ENCODE data around the gene MYCBP2.

The MYCBP2 gene

GRCh38 chr13:77171451-77171850 lies 155.4 kb downstream of the MYCBP2 start:
- TF ChIP-seq CTCF (conservative IDR thresholded peaks at IDR 0.05; ENCODE audit: low read depth, low read length), result no peak
- no peak for DNase-seq (ENCODE audit: low read depth)
- no peak overlapping the region for H3K4me3 ChIP-seq (ENCODE audit: low read length)

GRCh38 chr13:77168237-77168636 lies 158.7 kb downstream of the MYCBP2 start:
- H3K4me3 ChIP-seq (ENCODE audit: low read length), result no peak overlapping the region
- no peak for TF ChIP-seq CTCF (conservative IDR thresholded peaks at IDR 0.05; ENCODE audit: low read depth, low read length)
- DNase-seq (ENCODE audit: low read depth), result no peak

GRCh38 chr13:77150651-77151050 lies 176.2 kb downstream of the MYCBP2 start:
- no peak for TF ChIP-seq CTCF (conservative IDR thresholded peaks at IDR 0.05; ENCODE audit: low read depth, low read length)
- H3K4me3 ChIP-seq (ENCODE audit: low read length), result no peak overlapping the region
- no peak for DNase-seq (ENCODE audit: low read depth)

- H3K4me3 ChIP-seq (ENCODE audit: low read length), result no peak overlapping the region
- DNase-seq (ENCODE audit: low read depth), result no peak
- TF ChIP-seq CTCF (conservative IDR thresholded peaks at IDR 0.05; ENCODE audit: low read depth, low read length), result no peak
These were observed 183.5 kb downstream of the MYCBP2 start for GRCh38 chr13:77143431-77143830.

- no peak overlapping the region for H3K4me3 ChIP-seq (ENCODE audit: low read length)
- DNase-seq (ENCODE audit: low read depth), result no peak
- no peak for TF ChIP-seq CTCF (conservative IDR thresholded peaks at IDR 0.05; ENCODE audit: low read depth, low read length)
These were observed 187.6 kb downstream of the MYCBP2 start for GRCh38 chr13:77139306-77139705.

- no peak for DNase-seq (ENCODE audit: low read depth)
- no peak overlapping the region for H3K4me3 ChIP-seq (ENCODE audit: low read length)
- TF ChIP-seq CTCF (conservative IDR thresholded peaks at IDR 0.05; ENCODE audit: low read depth, low read length), result no peak
These were observed 188.1 kb downstream of the MYCBP2 start for GRCh38 chr13:77138813-77139212.

- no peak for TF ChIP-seq CTCF (conservative IDR thresholded peaks at IDR 0.05; ENCODE audit: low read depth, low read length)
- no peak for DNase-seq (ENCODE audit: low read depth)
- H3K4me3 ChIP-seq (ENCODE audit: low read length), result no peak overlapping the region
These were observed 189.9 kb downstream of the MYCBP2 start for GRCh38 chr13:77136902-77137420.
